HG03354 (cell line): ENCODE data around the gene PARD3.

Experiments used
- ATAC-seq: cut with Tn5 transposase; IDR thresholded peaks from one replicate; pipeline ENCODE4 v1.9.1; 2021; ENCODE audit warnings: mild to moderate bottlenecking; ENCODE audit not compliant: unreplicated experiment, poor library complexity, severe bottlenecking

The PARD3 gene

DNA sequence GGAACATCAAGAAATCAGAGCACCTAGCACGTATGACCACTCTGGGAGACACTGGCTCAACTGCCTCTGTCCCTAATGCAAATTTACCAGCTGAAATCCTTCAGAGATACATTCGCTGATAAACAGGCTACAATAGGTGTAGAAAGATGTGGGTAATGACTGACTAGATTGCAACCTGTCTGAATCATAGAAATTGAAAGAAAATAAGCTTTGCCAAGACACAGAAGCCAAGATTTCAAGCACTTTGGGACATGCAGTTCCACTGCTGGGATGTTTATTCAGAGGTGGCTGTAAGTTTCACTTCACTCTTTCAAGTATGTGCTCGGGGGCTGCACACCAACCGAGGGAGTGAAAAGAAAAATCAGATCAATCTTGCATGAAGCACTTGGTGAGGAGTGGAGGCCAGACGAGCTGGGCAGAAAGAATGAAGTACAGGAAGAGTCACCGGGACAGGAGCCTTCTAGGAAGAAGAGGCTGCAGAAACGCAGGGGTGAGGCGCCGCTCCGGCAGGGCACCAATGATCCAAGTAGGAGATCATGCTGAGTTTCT, 276.7 kb downstream of the PARD3 start:
- peak; percentile 50 for ATAC-seq

DNA sequence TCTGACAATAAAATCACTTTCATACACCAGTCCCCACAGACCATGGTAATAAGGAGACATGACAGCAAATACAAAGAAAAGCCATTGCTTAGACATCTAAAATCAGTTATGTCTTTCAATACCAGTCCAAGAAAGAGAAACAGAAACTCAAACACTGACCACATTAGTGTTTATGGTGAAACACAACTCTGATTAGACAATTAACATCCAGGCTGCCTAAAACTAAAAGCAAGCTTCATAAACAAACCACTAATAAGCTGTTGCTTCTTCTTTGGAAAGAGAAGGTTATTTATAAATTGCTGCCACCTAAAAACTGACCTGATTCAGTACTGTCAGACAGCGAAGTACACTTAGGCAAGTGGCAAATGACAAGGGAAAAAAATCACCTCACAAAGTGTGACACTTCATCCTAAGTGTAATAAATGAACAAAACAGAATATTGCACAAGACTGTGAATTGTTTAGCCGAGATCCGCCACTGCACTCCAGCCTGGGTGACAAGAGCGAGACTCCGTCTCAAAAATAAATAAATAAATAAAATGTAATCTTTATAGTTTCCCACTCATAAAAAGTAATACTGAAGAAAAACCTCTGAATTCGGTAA, 277.4 kb downstream of the PARD3 start:
- ATAC-seq: peak; percentile 86

DNA sequence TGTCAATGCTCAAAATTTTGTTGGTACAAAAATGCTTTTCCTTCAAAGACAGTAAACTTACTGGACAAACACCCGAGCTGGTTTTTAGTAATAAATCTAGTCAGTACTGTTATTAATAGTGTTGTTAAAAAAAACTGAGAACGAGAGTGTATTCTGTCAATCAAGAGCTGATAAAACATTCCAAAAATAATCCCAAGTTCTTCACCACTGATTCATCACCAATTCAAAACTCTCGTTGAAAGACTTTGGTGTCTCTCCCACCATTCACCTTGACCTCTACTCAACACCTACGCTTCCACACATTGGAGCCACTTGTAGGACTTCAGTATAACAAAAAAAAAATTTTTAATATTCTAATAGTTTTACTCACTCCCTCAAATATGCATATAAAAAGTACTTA, 279.2 kb downstream of the PARD3 start:
- no peak for ATAC-seq

DNA sequence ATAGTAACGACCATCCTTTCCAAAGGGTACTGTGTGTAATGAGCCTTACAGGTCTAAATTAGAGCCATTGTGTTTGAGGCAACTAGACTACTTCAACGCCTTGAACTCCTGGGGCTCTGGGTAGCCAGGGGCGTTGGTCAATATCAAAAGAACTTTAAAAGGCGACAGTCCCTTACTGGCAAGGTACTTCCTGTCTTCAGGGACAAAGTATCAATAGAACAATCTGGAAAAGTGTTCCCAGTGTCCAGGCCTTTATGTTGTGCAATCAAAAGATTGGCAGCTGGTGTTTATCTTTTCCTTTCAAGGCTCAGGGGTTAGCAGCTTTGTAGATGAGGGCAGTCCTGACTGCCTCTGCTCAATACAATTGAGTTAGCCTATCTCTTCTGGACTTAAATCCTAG, 284.3 kb downstream of the PARD3 start:
- no peak for ATAC-seq

- peak; percentile 67 for ATAC-seq
These were observed 286.8 kb downstream of the PARD3 start for GRCh38 chr10:34528320-34528719.

DNA sequence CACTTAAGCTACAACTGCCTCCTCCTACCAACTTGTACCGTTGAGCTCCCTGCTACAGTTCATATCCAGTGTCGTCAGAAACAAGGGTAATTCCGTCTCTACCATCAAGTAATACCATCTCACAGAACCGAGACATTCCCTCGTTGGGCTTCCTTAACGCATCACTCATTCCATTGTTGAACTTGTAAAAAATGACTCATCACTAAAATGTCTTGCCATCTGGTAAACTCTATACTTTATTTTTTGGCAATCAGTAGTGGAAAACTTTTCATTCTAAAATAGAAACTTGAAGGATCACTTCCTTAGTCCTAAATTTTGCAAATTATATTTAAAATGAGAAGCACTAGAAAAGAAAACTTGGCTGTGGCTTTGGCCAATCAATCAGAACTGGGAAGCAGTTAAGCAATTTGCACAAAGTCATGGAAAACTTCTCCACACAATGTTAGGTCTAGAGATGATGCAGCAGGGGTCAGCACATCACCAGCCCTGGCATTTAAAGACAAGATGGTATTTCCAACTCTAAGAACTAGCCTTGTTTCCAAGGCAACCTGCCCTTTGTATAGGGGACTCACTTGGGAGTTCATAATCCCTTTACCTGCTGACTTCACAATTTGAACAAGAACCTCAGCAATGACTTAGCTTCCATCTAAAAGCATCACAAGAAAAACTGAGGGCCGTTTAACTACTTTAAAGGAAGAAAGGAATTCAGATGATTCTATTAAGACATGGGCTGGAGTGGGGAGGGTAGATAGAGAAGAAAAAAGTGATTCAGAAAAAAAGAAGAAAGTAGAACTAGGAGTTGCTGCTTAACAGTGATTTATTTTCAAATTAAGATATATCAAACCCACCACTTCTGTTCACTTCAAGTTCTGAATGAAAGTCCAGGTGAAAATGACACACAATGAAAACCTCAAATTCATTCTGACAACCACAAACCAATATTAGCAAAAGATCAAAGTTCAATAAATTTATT, 288.1 kb downstream of the PARD3 start:
- no peak for ATAC-seq

DNA sequence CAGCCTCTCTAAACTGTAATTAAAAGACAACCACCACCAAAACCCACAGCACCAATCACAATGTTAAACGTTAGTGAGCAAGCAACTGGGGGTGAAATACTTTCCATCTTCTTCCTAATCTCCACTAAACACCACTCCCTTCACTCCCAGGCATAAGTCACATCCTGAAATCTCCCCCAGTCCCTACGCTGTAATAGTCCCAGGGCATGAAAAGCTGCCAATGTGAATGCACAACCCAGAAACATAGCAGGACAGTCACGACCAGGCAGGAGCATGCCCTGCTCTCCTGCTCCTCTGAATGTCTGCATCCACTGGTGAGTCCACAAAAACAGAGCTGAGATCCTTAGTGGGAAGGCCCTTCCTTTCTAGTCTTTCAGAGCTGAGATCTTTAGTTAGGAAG, 288.9 kb downstream of the PARD3 start:
- no peak for ATAC-seq

GRCh38 chr10:34524369-34525091, 290.6 kb downstream of the PARD3 start:
- peak; percentile 59 for ATAC-seq

- no peak for ATAC-seq
These were observed 291.9 kb downstream of the PARD3 start for GRCh38 chr10:34523017-34523767.

DNA sequence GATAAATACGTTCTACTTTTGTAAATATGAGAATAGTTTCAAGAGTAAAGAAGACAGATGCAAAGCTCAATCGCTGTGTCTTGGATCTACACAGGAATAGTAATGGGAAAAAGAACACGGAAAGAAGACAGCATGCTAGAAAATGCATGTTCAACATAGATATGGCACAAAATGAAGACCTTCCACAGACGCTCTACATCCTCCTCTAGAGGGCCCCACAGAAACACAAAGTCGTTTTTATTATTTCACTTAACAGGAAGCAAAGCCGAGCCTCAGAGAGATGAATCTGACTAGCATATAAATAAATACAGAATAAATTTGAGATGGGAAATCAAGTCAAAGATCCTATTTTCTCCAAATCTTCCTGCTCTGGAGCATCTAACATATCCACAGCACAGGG, 292.6 kb downstream of the PARD3 start:
- peak; percentile 51 for ATAC-seq

DNA sequence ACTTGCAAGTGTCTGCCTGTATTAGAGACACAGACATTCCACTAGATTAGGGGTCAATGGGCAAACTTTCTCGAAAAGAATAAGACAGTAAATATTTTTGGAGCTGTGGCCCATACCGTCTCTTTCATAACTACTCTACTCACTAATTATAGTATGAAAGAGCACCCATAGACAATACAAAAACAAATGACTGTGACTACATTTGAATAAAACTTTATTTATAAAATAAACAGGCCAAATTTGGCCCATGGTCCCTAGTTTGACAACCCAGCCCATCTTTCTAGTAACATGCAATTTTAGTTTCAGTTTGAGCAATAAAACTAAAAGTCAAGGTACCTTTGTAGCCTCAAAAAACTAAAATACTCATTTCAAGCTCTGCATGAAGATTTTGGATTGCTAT, 294.6 kb downstream of the PARD3 start:
- ATAC-seq: no peak

DNA sequence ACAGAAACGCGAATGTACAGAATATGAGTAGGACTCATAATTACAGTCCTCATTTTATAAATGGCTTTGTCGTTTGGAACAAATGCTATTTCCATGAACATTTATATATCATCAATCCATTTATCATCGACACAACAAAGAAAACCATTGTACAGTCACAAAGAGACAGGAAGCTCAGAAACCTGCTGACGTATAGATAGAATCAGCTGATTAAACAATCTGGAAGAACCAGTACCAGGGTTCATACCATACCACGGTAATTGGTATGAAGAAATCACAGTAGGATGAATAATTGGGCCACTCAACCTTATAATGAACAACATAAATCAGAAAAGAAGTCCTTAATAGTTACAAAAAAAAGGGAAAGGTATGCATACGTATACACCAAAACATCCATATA, 295.0 kb downstream of the PARD3 start:
- no peak for ATAC-seq

DNA sequence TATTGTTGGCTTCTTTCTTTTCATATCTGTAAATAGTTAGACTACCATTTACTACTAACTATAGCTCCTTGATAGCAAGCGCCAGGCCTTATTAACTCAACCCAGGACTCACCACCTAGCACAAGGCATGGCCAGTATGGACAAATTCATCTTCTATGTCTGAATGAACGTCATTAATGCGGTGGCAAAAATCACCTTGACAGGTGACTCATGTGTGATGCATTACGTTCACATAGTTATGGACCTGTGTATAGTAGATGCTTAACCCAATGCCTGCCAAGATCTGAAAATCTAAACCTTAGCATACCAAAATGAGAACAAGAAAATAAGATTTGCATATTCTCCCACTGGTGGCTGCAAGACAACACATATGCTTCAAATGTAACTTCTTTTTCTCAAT, 300.8 kb downstream of the PARD3 start:
- ATAC-seq: no peak

DNA sequence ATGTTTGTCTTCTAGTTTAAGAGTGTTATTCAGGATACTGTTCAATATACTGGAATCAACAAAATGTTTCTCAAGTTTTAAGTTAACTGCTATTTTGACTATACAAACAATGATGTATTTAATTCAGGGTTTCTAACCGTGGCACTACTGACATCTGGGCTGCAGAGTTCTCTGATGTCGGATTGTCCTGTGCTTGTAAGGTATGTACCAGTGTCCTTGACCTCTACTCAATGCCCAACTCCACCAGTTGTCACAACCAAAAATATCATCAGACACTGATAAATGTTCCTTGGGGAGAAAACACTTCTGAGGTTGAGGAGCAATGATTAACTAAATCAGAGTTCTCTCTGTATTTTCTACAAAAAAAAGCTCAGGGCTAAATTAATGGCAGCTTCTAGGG, 301.5 kb downstream of the PARD3 start:
- no peak for ATAC-seq

DNA sequence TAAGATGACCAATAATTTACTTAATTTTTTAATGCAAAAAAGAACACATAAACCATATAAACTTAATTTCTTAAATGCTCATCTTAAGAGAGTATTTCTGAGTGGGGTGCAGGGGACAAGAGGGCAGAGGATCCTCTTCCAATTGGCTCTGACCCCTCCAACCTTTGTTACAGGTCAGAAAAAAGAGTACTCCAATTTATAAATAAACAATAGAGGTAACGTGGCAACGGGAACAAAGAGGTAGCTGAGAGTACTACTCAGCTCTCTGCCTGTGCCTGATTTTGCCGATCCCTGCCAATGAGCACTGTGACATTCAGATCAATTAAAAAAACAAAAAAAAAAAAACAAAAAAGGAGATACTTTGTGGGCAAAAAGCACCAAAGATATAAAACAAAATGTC, 307.9 kb downstream of the PARD3 start:
- ATAC-seq: no peak

DNA sequence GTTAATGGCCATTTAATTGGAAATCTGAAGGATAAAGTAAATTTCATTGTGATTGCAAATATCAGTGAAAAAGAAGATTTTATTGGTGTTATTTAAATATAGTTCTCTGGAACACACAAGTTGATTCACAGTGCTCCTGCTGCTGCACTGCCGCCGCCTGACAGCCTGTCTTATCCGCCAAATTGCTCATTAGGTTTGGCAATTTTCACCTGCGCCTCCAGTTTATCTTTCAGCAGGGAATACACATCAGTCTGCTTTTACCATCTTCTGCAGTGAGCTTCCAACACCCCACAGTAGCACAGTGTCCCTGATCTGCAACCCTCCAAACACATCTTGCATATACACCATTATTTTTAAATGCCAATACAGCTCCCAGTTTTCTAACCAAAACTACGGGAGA, 308.3 kb downstream of the PARD3 start:
- ATAC-seq: no peak

DNA sequence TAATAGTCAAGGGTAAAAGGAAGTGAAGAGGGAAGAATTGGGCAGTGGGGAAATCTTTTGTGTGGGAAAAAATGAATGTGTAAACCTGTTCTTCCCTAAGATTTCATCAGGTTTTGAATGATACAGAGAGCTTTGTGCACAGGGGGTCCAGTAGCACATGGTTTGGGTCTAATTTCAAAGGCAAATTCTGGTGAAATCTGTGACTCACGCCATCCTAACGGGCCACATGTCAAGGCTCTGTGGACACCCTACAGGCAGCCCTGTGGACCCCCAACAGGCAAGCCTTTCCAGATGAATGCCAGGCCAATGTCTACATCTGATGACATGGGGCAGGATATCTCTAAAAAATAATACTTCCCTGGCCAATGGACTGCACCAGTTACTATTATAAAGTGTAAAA, 309.8 kb downstream of the PARD3 start:
- no peak for ATAC-seq

DNA sequence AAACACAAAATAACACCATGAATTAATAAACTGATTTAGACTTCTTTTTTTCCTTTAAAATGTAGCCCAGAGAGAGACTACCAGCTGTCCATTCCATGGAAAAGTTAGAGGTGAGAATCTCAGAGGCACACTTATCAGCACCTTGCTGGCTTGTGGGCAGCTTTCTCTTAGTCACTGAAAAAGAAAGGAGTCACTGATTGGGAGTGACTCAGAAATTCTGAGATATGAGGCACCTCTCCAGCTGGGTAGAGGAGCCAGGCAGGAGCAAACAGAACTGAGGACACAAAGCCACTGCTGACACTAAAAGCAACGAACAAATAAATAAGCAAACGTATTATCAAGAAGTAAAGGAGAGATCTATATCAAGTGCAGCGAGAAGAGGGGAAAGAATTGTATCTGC, 310.6 kb downstream of the PARD3 start:
- ATAC-seq: no peak

DNA sequence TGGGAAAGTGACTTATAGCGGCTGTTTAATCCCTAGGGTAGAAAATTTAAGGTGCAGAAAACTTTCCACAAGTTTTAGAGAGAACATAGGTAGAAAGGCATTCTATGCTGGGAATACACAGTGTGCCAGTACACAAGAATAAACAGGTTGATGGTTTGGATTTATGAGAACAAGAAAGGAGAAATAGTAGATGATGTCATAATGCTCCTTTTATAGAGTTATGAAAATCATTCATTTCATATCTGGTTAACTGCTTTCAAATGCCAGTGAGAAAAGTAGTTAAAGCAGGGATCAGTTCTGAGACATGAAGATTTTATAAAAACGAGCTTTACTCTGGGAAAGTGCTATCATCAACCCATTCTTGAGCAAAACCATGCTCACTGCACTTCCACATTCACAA, 311.4 kb downstream of the PARD3 start:
- no peak for ATAC-seq
